OCI-LY1 (cell line): ENCODE data around the gene PAM16.

Experiments
- H2AFZ ChIP-seq: fragments of 200-600 bp; sonication (generic), shearing (Covaris generic); 2 replicates; pipeline ENCODE4 v1.6.0; 2014; ENCODE audit warnings: antibody characterized with exemption, mild to moderate bottlenecking, low read length
- H3F3A ChIP-seq: fragments of 200-600 bp; sonication (generic), shearing (Covaris generic); 2 replicates; pipeline ENCODE4 v1.6.0; 2014; ENCODE audit warnings: mild to moderate bottlenecking, antibody characterized with exemption, low read length, moderate library complexity; ENCODE audit not compliant: insufficient read depth
- H3K27ac ChIP-seq: fragments of 200-600 bp; sonication (generic); 2 replicates; pipeline ENCODE4 v1.5.1; 2014; ENCODE audit warnings: low read length, mixed run types, mild to moderate bottlenecking, low read depth; ENCODE audit not compliant: poor library complexity, severe bottlenecking
- H3K27me3 ChIP-seq: fragments of 200-600 bp; sonication (generic); 2 replicates; pipeline ENCODE4 v1.6.0; 2014; ENCODE audit warnings: antibody characterized with exemption, mild to moderate bottlenecking, low read length, moderate library complexity; ENCODE audit not compliant: insufficient read depth
- H3K36me3 ChIP-seq: fragments of 200-600 bp; sonication (generic); 2 replicates; pipeline ENCODE4 v1.6.1; 2014; ENCODE audit warnings: mild to moderate bottlenecking, antibody characterized with exemption, low read length, moderate library complexity, mixed read lengths; ENCODE audit not compliant: insufficient read depth
- H3K4me1 ChIP-seq: fragments of 200-600 bp; sonication (generic); 2 replicates; pipeline ENCODE4 v1.5.1; 2014; ENCODE audit warnings: mild to moderate bottlenecking, low read length, moderate library complexity; ENCODE audit not compliant: insufficient read depth, severe bottlenecking
- H3K4me2 ChIP-seq: fragments of 200-600 bp; sonication (generic), shearing (Covaris generic); 2 replicates; pipeline ENCODE4 v1.6.1; 2014; ENCODE audit warnings: low read length
- H3K4me3 ChIP-seq: fragments of 200-600 bp; sonication (generic); 2 replicates; pipeline ENCODE4 v1.5.1; 2014; ENCODE audit warnings: low read length, low read depth, mild to moderate bottlenecking, mixed read lengths; ENCODE audit not compliant: poor library complexity, severe bottlenecking
- H3K79me2 ChIP-seq: fragments of 200-600 bp; shearing (Covaris generic); 2 replicates; pipeline ENCODE4 v1.6.1; 2016; ENCODE audit warnings: mixed run types, low read length, mixed read lengths; ENCODE audit not compliant: insufficient read depth
- H3K9ac ChIP-seq: fragments of 200-600 bp; sonication (generic), shearing (Covaris generic); 2 replicates; pipeline ENCODE4 v1.6.1; 2014; ENCODE audit warnings: mild to moderate bottlenecking, low read length, mixed read lengths
- H3K9me2 ChIP-seq: fragments of 200-600 bp; sonication (generic), shearing (Covaris generic); 2 replicates; pipeline ENCODE4 v1.6.1; 2014; ENCODE audit warnings: low read depth, mild to moderate bottlenecking, low read length, mixed read lengths
- H3K9me3 ChIP-seq: fragments of 200-600 bp; shearing (Covaris generic); 2 replicates; pipeline ENCODE4 v1.6.1; 2014; ENCODE audit warnings: low read length, mixed read lengths
- H4K20me1 ChIP-seq: fragments of 200-600 bp; sonication (generic), shearing (Covaris generic); 2 replicates; pipeline ENCODE4 v1.6.0; 2016; ENCODE audit warnings: mild to moderate bottlenecking, low read length; ENCODE audit not compliant: insufficient read depth
- CTCF ChIP-seq: fragments of 200-600 bp; sonication (generic), shearing (Covaris generic); IDR thresholded peaks from 2 replicates; pipeline ENCODE4 v1.5.1; 2017; ENCODE audit warnings: mild to moderate bottlenecking, antibody characterized with exemption, low read length, moderate library complexity, mixed read lengths
- EZH2 ChIP-seq: fragments of 200-600 bp; sonication (generic), shearing (Covaris generic); IDR thresholded peaks from 2 replicates; pipeline ENCODE4 v1.8.0; 2017; ENCODE audit warnings: borderline replicate concordance, mixed run types, mild to moderate bottlenecking, antibody characterized with exemption, low read length, moderate library complexity, mixed read lengths

The PAM16 gene

GRCh38 chr16:4338125-4338582 lies 13.0 kb downstream of the PAM16 start:
- Histone ChIP-seq H3K27ac (no peak overlapping the region), H3F3A (no peaks in the 10 kb centered on the region), H2AFZ (no peak overlapping the region), H3K79me2 (no peaks in the 10 kb centered on the region), H3K4me3 (no peak overlapping the region), H3K4me1 (no peaks in the 10 kb centered on the region), H3K27me3 (no peaks in the 10 kb centered on the region), H3K4me2 (no peak overlapping the region), H3K9me2 (no peaks in the 10 kb centered on the region), H3K9ac (no peak overlapping the region), H3K36me3 (peaks cover 35% of the 10 kb centered on the region), H3K9me3 (no peaks in the 10 kb centered on the region), H4K20me1 (no peaks in the 10 kb centered on the region)
- TF ChIP-seq CTCF (no peak), EZH2 (no peak)

GRCh38 chr16:4337540-4338088 lies 13.5 kb downstream of the PAM16 start:
- Histone ChIP-seq H3K36me3 (peaks cover 35% of the 10 kb centered on the region), H3F3A (no peaks in the 10 kb centered on the region), H3K4me2 (no peak overlapping the region), H3K4me3 (no peak overlapping the region), H3K9me3 (no peaks in the 10 kb centered on the region), H3K9ac (no peak overlapping the region), H3K9me2 (no peaks in the 10 kb centered on the region), H3K4me1 (no peaks in the 10 kb centered on the region), H2AFZ (no peak overlapping the region), H3K27me3 (no peaks in the 10 kb centered on the region), H3K27ac (no peak overlapping the region), H4K20me1 (no peaks in the 10 kb centered on the region), H3K79me2 (no peaks in the 10 kb centered on the region)
- TF ChIP-seq CTCF (no peak), EZH2 (no peak)

GRCh38 chr16:4336701-4337539 lies 14.2 kb downstream of the PAM16 start:
- Histone ChIP-seq H3F3A (no peaks in the 10 kb centered on the region), H2AFZ (no peak overlapping the region), H3K9ac (no peak overlapping the region), H3K9me2 (no peaks in the 10 kb centered on the region), H3K36me3 (peaks cover 34% of the 10 kb centered on the region), H3K9me3 (no peaks in the 10 kb centered on the region), H3K4me3 (no peak overlapping the region), H3K4me1 (no peaks in the 10 kb centered on the region), H3K79me2 (no peaks in the 10 kb centered on the region), H3K27me3 (no peaks in the 10 kb centered on the region), H3K27ac (no peak overlapping the region), H4K20me1 (no peaks in the 10 kb centered on the region), H3K4me2 (no peak overlapping the region)
- TF ChIP-seq EZH2 = no peak
- TF ChIP-seq CTCF = no peak
